COLO829 (cell line): Measurements from ENCODE around the gene MTHFD1L.
"Not testable (repeated sequence)": the region's sequence is repeated elsewhere in the genome, so short reads cannot be mapped to it uniquely, and the experiment has no call there.

Experiments
- DNase-seq: peaks from one replicate; pipeline ENCODE4 v3.0.0; 2012; ENCODE audit warnings: low spot score

MTHFD1L gene

DNA sequence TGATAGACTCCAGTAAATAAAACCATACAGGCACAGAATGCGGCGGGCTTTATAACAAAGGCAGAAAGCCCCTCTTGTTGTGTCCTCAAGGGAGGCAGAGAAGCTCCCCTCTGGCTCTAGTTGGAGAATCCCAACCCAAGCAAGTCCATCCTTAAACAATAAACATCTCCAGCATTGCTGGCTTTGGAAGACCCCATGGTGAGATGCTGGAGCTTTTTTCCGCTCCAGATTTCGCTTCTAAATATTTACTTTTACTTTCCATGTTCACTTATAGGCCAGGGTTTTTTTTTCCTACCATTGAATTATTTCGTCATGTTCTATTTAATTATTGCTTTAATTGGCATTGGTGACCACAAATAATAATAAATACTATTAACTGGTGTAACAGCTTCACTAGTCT lies 176.2 kb downstream of the MTHFD1L start:
- no peak for DNase-seq

GRCh38 chr6:151042911-151043330 lies 177.4 kb downstream of the MTHFD1L start:
- DNase-seq: peak; percentile 17

- no peak for DNase-seq
Observed at GRCh38 chr6:151043944-151044343, 178.4 kb downstream of the MTHFD1L start.

GRCh38 chr6:151044465-151045441 lies 179.3 kb downstream of the MTHFD1L start:
- DNase-seq: no peak

DNA sequence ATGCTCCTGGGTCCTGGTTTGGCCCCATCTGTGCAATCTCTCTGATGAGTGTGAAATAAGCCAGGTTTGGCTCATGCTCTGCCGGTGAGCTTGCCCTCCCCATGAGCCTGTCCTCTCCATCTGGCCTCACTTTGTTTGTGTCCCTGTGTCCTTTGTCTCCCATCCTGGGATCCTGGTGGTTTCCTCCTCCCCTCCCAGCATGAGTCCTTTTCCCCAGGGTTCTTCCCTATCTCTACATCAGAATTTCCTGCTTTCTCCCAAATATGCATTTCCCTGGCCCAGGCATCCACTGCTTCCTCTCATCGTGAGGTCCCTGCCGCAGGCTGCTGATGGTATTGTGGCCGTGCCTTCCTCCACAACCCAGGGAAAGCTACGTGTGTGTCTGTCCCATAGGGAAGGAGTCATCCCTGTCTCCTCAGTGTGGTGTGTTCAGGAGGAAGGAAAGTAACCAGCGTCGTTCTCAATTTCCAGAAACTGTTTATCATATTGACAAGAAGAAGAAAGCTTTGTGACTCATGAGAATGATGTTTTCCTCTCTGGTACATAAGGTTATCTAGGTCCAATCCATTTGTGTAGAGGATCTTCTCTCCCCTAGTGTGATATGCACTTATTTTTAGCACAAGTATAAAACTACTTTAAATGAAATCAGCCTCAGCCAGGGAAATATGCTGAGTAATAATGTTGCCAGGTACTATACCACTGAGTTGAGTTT lies 180.2 kb downstream of the MTHFD1L start:
- DNase-seq: not testable (repeated sequence)

- no peak for DNase-seq
Observed at GRCh38 chr6:151051164-151051563, 185.7 kb downstream of the MTHFD1L start.

DNA sequence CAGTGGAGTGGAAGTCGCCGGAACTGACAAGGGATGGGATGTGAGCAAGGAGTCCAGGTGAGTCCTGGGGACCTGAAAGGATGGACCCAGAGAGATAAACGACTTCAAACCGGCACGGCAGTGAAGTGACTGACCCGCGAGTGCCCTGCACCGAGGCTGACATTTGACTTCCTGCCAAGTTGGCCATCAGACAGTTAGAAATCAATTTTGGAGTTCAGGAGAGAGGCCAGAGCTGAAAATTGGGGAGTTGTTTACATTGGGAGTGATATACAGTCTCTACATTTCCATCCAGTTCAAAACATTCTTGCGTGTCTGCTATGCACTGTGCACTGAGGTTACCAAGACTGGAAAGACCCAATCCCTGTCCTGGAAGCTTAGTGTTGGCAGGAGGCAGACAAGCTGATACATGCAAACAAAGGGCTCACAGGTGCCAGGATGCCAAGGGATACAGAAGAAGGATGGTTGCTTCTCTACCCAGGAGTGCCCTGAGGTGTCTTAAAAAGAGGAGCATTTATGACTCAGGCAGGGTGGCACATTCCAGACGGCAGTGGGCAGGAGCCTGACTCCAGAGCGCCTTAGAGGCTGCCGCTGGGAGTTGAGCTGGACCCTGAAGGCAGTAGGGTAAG lies 186.6 kb downstream of the MTHFD1L start:
- DNase-seq: no peak

- DNase-seq: no peak
Observed at GRCh38 chr6:151054306-151054705, 188.8 kb downstream of the MTHFD1L start.

GRCh38 chr6:151056230-151056907 lies 190.9 kb downstream of the MTHFD1L start:
- no peak for DNase-seq

DNA sequence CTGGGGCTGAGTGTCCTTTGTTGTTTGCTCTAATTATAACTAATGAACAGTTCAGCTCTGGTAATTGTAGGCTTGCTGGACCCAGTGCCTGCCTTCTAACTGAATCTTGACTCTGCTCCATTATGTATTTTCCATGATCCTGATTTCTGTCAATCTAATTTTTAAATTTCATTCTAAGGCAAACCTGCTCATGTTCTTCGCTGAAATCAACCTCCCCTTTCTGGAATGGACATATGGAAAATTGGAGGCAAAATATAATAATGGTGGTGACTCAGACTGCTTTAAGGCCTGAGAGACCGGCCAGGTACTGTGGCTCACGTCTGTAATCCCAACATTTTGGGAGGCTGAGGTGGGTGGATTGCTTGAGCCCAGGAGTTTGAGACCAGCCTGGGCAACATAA lies 191.6 kb downstream of the MTHFD1L start:
- no peak for DNase-seq

DNA sequence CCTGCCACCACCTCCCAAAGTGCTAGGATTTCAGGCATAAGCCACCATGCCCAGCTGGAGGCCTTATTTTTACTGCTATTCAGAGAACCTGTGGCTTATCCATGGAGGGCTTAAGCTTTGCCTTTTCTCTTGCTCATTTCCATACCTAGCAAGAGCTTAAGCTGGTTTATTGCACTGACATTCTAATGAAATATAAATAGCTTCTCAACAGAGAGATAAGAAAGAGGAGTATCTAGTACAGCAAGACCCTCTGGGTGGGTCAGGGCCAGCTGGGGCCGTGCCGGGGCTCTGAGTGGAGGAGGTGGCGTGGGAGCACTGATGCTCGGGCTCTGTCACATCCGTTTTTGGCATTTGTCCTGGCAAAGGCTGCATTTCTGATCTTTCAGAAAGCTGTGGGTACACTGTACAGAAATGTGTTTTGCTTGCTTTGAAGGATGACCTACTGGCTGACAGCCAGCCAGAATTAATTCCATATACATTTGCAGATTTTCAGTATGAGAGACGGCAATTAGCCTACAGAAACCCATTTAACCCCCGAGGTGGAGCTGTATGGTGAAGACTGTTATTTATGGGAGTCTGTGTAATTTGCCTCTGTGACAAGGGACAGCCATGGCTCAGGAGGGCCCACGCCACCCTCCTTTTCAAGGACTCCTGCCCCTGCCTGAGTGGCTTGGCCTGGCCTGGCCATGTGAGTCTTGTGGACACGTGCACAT lies 192.7 kb downstream of the MTHFD1L start:
- no peak for DNase-seq

- no peak for DNase-seq
Observed at GRCh38 chr6:151059612-151060095, 194.2 kb downstream of the MTHFD1L start.

- peak; percentile 31 for DNase-seq
Observed at GRCh38 chr6:151060096-151060765, 194.7 kb downstream of the MTHFD1L start.

DNA sequence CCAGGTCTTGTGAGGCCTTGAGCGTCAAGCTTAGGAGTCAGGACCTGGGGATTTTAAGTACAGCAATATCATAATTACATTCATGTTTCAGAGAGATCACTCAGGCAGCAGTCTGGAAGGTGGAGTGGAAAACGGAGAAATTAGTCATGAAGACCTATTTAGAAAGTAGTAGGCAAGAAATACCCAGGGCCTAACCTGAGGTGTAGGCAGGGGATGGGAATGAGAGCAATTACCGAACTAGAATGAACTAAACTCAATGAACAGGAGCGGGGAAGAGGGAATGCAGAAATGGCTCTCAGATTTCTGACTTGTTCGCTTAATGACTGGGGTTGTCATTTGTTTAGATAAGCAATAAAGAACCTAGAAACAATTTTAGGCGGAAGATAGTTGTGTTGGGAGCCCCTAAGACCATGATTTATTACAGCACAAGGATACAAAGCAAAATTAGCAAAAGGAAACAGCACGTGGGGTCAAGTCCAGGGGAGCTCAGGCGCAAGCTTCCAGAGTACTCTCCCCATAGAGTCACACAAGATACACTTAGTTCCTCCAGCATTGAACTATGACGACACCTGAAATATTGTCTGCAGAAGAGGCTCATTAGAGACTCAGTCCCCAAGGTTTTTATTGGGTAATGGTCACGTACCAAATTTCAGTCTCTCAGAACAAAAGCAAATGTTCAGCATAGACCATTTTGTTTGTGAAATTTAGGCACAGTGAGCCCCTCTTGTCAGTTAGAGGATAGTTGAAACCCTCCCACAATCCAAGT lies 195.4 kb downstream of the MTHFD1L start:
- DNase-seq: no peak

DNA sequence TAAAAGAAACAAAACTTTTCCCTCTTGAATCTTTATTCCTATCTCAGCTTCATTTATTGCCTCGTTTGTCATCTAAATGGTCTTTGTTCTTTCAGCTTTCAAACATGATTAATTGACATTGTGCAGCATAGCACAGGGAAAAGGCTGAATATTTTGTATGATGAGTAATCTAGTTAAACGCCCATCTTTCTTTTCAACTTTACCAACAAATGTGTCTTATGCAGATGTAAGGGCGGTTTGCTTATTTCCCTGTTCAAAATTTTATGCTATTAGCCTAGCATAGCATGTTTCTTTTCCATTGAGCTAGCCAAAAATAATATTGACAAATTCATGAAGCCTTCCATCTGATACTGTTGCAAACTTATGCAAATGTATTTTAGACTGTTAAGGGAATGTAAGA lies 197.8 kb downstream of the MTHFD1L start:
- DNase-seq: peak; percentile 78

DNA sequence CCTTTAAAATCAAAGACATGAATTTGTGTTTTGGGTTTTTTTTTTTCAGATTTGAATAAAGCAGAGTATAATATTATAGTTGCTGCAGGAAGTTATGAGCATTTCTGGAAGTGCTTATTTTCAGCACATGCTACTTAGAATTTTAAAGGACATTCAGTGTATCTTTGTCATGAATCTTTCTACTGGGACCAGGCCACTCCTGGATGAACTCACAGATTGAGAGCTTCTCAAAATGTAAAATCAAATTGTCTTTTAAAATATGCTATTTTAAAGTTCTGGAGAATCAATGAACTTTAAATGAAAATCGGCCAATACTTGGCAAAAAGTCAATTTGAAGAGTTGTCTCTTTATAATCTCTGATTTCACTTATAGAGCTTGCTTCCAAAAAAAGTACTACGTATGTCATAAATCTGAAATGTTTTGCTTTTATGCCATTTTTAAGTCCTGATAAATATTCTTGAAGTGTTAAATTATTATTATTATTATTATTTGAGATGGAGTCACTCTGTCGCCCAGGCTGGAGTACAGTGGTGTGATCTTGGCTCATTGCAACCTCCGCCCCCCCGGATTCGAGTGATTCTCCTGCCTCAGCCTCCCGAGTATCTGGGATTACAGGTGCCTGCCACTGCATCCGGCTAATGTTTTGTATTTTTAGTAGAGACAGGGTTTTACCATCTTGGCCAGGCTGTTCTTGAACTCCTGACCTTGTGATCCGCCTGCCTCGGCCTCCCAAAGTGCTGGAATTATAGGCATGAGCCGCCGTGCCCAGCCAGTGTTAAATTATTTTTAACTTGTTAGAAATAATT lies 198.5 kb downstream of the MTHFD1L start:
- DNase-seq: no peak

DNA sequence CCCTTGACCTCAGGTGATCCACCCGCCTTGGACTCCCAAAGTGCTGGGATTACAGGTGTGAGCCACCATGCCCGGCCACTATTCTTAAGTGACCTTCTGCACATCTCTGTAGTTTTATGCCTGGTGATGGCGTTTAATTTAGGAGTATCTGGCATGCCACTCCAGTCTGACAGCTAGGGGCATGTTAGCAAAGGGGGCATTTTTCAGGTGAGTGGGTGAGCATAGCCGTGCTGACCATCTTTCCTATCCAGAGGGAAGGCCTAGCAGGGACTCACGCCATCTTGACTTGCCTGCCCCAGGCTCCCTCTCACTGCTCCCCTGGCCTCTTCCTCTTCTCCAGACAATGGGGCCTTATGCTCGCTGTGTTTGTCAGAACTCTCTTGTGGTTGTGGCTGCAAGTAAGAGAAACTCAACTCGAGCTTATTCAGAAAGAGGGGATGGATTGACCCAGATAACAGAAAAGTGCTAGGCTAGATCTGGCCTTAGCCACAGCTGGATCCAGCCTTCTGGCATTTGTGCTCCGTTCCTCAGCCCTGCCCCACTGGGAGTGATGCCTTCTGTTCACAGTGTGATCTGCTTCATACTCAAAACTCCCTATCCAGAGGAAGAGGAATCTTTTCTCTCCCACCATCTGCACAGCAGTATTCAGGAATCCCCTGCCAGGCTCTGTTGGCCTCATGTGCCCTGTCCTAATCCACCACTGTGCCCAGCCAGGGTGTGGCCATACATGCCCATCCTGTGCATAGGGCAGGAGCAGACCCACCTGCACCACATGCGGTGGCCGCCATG lies 199.7 kb downstream of the MTHFD1L start:
- peak; percentile 57 for DNase-seq
